ENCODE results near the gene BAG3. TPM values are rescaled to one million over a fixed set of nuclear protein-coding genes. Genes with fewer than 3 reads are reported as not detected.

BAG3 gene
- total RNA-seq, 6 donors from 2014 or later: 23.0 to 53.8 (median 40.3) TPM

GRCh38 chr10:119672291-119672690 lies 21.1 kb downstream of the BAG3 start:
- ATAC-seq (ENCODE audit: low FRiP score in 2 of 2) (no peak), DNase-seq (peak in 1 of 2 donors; percentile 74)
- no peaks in the 10 kb centered on the region for H3K27me3 ChIP-seq
- H3K9me3 ChIP-seq: no peaks in the 10 kb centered on the region
- no peak overlapping the region for H3K27ac ChIP-seq
- TF ChIP-seq POLR2A (IDR thresholded peaks at IDR 0.05) (no peak), CTCF (IDR thresholded peaks at IDR 0.05) (no peak), POLR2AphosphoS5 (IDR thresholded peaks at IDR 0.05) (no peak), EP300 (IDR thresholded peaks at IDR 0.05) (no peak)
- no peak overlapping the region for H3K4me3 ChIP-seq
- 96 to 99% methylated on average over 14 to 20 of the region's 23 CpGs for WGBS, 2 donors
- peaks cover 44 to 75% (median 68%) of the 10 kb centered on the region in 4 donors for H3K36me3 ChIP-seq
- H3K4me1 ChIP-seq: peaks cover 9 to 16% (median 13%) of the 10 kb centered on the region in 4 donors

GRCh38 chr10:119673271-119673670 lies 22.1 kb downstream of the BAG3 start:
- no peaks in the 10 kb centered on the region for H3K9me3 ChIP-seq
- peaks cover under 1 to 6% (median 3%) of the 10 kb centered on the region in 4 donors for H3K4me1 ChIP-seq
- DNase-seq (no peak), ATAC-seq (ENCODE audit: low FRiP score in 2 of 2) (no peak)
- no peaks in the 10 kb centered on the region for H3K27me3 ChIP-seq
- no peak for TF ChIP-seq EP300 (IDR thresholded peaks at IDR 0.05)
- no peak for TF ChIP-seq POLR2AphosphoS5 (IDR thresholded peaks at IDR 0.05)
- TF ChIP-seq POLR2A (IDR thresholded peaks at IDR 0.05): no peak
- TF ChIP-seq CTCF (IDR thresholded peaks at IDR 0.05): no peak
- H3K4me3 ChIP-seq: no peak overlapping the region
- peaks cover 48 to 85% (median 75%) of the 10 kb centered on the region in 4 donors for H3K36me3 ChIP-seq
- WGBS, 2 donors: 78 to 90% methylated on average over 4 of the region's 4 CpGs
- H3K27ac ChIP-seq: no peak overlapping the region

- no peak for ATAC-seq (ENCODE audit: low FRiP score in 2 of 2)
- H3K4me1 ChIP-seq: peaks cover 4 to 13% (median 9%) of the 10 kb centered on the region in 4 donors
- no peak overlapping the region for H3K27ac ChIP-seq
- 84 to 89% methylated on average over 7 to 8 of the region's 9 CpGs for WGBS, 2 donors
- no peaks in the 10 kb centered on the region for H3K27me3 ChIP-seq
- TF ChIP-seq POLR2A (IDR thresholded peaks at IDR 0.05): no peak
- TF ChIP-seq EP300 (IDR thresholded peaks at IDR 0.05): no peak
- no peak for TF ChIP-seq CTCF (IDR thresholded peaks at IDR 0.05)
- TF ChIP-seq POLR2AphosphoS5 (IDR thresholded peaks at IDR 0.05): no peak
- H3K9me3 ChIP-seq: no peaks in the 10 kb centered on the region
- DNase-seq: no peak
- no peak overlapping the region for H3K4me3 ChIP-seq
- peaks cover 43 to 74% (median 66%) of the 10 kb centered on the region in 4 donors for H3K36me3 ChIP-seq
These were observed 24.4 kb downstream of the BAG3 start for GRCh38 chr10:119675483-119676170.

GRCh38 chr10:119677126-119677525 lies 25.9 kb downstream of the BAG3 start:
- 91% methylated on average over 6 of the region's 6 CpGs for WGBS, 2 donors
- Histone ChIP-seq H3K36me3 (peaks cover 38 to 59% (median 51%) of the 10 kb centered on the region in 4 donors), H3K27ac (no peak overlapping the region), H3K9me3 (no peaks in the 10 kb centered on the region), H3K4me1 (peaks cover 5 to 28% (median 21%) of the 10 kb centered on the region in 4 donors), H3K4me3 (no peak overlapping the region), H3K27me3 (no peaks in the 10 kb centered on the region)
- ATAC-seq (ENCODE audit: low FRiP score in 2 of 2): no peak
- no peak for DNase-seq
- TF ChIP-seq POLR2A (IDR thresholded peaks at IDR 0.05): no peak
- no peak for TF ChIP-seq CTCF (IDR thresholded peaks at IDR 0.05)
- TF ChIP-seq EP300 (IDR thresholded peaks at IDR 0.05): no peak
- no peak for TF ChIP-seq POLR2AphosphoS5 (IDR thresholded peaks at IDR 0.05)

All from upper lobe of left lung (tissue), 6 donors.